HEK293 (cell line): ENCODE measurements around the gene DDRGK1.

Experiments
- CTCF ChIA-PET: fragments of 350-600 bp; formaldehyde crosslinking; extraction: SDS; loops from one replicate; lab custom pipeline; 2021; ENCODE audit warnings: antibody characterized with exemption; lab: Yijun Ruan, JAX
- POLR2A ChIA-PET: fragments of 300-600 bp; formaldehyde crosslinking; extraction: SDS; loops from one replicate; lab custom pipeline; 2020; ENCODE audit warnings: antibody characterized with exemption, inconsistent platforms; lab: Yijun Ruan, JAX
- H3K27ac ChIP-seq: fragments of 200-500 bp; sonication (Bioruptor generic); 2 replicates; pipeline ENCODE4 v1.5.1; 2014; ENCODE audit warnings: low read depth, low read length, control low read depth, inconsistent platforms; ENCODE audit errors: extremely low read depth
- H3K36me3 ChIP-seq, 2 experiments: fragments of 200-500 bp in 1 of 2; sonication (Bioruptor generic) in 1 of 2; 1 replicate in 1 of 2; 2 replicates in 1 of 2; pipeline ENCODE4 v1.5.1; 2014 to 2017; ENCODE audit warnings: inconsistent platforms in 2 of 2, low read length in 2 of 2; ENCODE audit not compliant: control insufficient read depth in 2 of 2, insufficient read depth in 1 of 2
- H3K4me1 ChIP-seq: fragments of 200-500 bp; sonication (Bioruptor generic); 2 replicates; pipeline ENCODE4 v1.5.1; 2014; ENCODE audit warnings: mild to moderate bottlenecking, low read length, inconsistent platforms; ENCODE audit not compliant: control insufficient read depth, insufficient read depth
- H3K4me3 ChIP-seq: 2 replicates; pipeline ENCODE4 v1.5.1; 2011; ENCODE audit warnings: low read depth, mild to moderate bottlenecking, control low read depth, low read length, moderate library complexity
- H3K9me3 ChIP-seq: fragments of 200-500 bp; sonication (Bioruptor generic); 2 replicates; pipeline ENCODE4 v1.5.1; 2014; ENCODE audit warnings: low read depth, low read length, inconsistent platforms; ENCODE audit not compliant: control insufficient read depth, insufficient read depth
- TCF7L2 ChIP-seq: IDR thresholded peaks from 2 replicates; pipeline ENCODE4 v1.6.1; 2011; ENCODE audit warnings: low read depth, mild to moderate bottlenecking, inconsistent platforms, low read length, moderate library complexity, borderline replicate concordance
- ZBTB17 ChIP-seq: fragments of 450-650 bp; formaldehyde crosslinking; IDR thresholded peaks from 2 replicates; pipeline ENCODE4 v1.5.1; 2016; ENCODE audit warnings: missing biosample characterization, missing genetic modification characterization
- ZNF157 ChIP-seq: fragments of 450-650 bp; formaldehyde crosslinking; IDR thresholded peaks from 2 replicates; pipeline ENCODE4 v1.5.1; 2016; ENCODE audit warnings: missing biosample characterization, missing genetic modification characterization
- ZNF23 ChIP-seq: fragments of 450-650 bp; formaldehyde crosslinking; IDR thresholded peaks from 2 replicates; pipeline ENCODE4 v1.5.1; 2016; ENCODE audit warnings: missing biosample characterization, missing genetic modification characterization, borderline replicate concordance
- ZNF530 ChIP-seq: fragments of 450-650 bp; formaldehyde crosslinking; IDR thresholded peaks from 2 replicates; pipeline ENCODE4 v1.5.1; 2016; ENCODE audit warnings: low read depth, missing biosample characterization, missing genetic modification characterization
- ZNF629 ChIP-seq: fragments of 450-650 bp; formaldehyde crosslinking; IDR thresholded peaks from 2 replicates; pipeline ENCODE4 v1.5.1; 2017; ENCODE audit warnings: missing biosample characterization, missing genetic modification characterization
- ZNF654 ChIP-seq: fragments of 450-650 bp; formaldehyde crosslinking; IDR thresholded peaks from 2 replicates; pipeline ENCODE4 v1.5.1; 2016; ENCODE audit warnings: low read depth, missing biosample characterization, missing genetic modification characterization
- ZNF76 ChIP-seq: fragments of 450-650 bp; formaldehyde crosslinking; IDR thresholded peaks from 2 replicates; pipeline ENCODE4; 2016; ENCODE audit warnings: low read depth, missing biosample characterization, missing genetic modification characterization, borderline replicate concordance
- ZNF777 ChIP-seq: fragments of 450-650 bp; formaldehyde crosslinking; IDR thresholded peaks from 2 replicates; pipeline ENCODE4 v1.5.1; 2017; ENCODE audit warnings: missing biosample characterization, missing genetic modification characterization, borderline replicate concordance
- TF ChIP-seq, protein P1 (sequence below): fragments of 450-650 bp; formaldehyde crosslinking; IDR thresholded peaks from 2 replicates; pipeline ENCODE4 v1.5.1; 2016; ENCODE audit warnings: missing biosample characterization, missing genetic modification characterization
- TF ChIP-seq, protein P2 (sequence below): fragments of 450-650 bp; formaldehyde crosslinking; IDR thresholded peaks from 2 replicates; pipeline ENCODE4 v1.5.1; 2016; ENCODE audit warnings: missing biosample characterization, missing genetic modification characterization
- TF ChIP-seq, protein P3 (sequence below): fragments of 450-650 bp; formaldehyde crosslinking; IDR thresholded peaks from 2 replicates; pipeline ENCODE4 v1.5.1; 2017; ENCODE audit warnings: missing biosample characterization, missing genetic modification characterization

Gene DDRGK1

DNA sequence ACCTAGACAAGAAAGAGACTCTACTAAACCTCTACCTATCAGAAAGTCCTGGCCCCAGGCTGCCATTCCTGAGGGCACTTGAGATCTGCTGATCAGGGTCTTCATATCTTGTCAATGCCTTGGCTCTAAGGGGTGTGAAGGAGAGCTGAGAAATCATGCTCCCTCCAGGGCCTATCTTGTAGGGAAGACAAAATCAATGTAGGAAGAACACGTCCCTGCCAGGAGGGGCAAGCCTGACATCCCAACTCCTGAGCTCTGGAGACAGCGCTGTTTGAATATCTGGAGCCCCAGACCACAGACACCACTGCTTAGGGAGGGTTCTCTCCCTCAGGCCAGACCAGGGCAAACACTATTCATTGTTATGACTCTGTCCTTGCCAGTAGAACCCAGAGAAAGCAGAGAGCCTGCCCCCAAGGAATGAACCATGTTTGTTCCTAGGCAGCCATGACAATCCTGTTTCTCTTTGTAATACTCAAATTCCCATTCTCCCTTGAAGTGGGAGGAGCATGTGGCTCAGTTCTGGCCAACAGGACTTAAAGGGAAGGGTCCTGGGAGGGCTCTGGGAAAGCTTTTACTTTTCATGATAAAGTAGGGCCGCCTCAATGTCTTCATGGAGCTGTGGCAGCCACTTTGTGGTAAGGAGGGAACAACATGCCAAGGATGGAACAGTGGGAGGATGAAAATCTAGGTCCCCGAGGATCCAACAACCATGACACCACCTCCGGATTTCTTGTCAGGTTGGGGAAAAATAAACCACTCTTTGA, 43.0 kb downstream of the DDRGK1 start (continued):
- TF ChIP-seq ZBTB17 (peak; percentile 83), ZNF629 (tag by site-specific recombination) (no peak)
- TF ChIP-seq, protein P1, sequence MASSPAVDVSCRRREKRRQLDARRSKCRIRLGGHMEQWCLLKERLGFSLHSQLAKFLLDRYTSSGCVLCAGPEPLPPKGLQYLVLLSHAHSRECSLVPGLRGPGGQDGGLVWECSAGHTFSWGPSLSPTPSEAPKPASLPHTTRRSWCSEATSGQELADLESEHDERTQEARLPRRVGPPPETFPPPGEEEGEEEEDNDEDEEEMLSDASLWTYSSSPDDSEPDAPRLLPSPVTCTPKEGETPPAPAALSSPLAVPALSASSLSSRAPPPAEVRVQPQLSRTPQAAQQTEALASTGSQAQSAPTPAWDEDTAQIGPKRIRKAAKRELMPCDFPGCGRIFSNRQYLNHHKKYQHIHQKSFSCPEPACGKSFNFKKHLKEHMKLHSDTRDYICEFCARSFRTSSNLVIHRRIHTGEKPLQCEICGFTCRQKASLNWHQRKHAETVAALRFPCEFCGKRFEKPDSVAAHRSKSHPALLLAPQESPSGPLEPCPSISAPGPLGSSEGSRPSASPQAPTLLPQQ (tag by site-specific recombination): no peak
- TF ChIP-seq, protein P2, sequence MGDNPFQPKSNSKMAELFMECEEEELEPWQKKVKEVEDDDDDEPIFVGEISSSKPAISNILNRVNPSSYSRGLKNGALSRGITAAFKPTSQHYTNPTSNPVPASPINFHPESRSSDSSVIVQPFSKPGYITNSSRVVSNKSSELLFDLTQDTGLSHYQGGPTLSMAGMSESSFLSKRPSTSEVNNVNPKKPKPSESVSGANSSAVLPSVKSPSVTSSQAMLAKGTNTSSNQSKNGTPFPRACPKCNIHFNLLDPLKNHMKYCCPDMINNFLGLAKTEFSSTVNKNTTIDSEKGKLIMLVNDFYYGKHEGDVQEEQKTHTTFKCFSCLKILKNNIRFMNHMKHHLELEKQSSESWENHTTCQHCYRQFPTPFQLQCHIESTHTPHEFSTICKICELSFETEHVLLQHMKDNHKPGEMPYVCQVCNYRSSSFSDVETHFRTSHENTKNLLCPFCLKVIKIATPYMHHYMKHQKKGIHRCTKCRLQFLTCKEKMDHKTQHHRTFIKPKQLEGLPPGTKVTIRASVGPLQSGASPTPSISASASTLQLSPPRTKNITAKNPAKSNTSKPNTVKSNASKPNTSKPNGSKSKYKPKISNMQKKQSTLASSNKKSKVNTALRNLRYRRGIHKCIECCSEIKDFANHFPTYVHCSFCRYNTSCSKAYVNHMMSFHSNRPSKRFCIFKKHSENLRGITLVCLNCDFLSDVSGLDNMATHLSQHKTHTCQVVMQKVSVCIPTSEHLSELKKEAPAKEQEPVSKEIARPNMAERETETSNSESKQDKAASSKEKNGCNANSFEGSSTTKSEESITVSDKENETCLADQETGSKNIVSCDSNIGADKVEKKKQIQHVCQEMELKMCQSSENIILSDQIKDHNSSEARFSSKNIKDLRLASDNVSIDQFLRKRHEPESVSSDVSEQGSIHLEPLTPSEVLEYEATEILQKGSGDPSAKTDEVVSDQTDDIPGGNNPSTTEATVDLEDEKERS: 0 out of 2 replicates have a peak, but pooled peaks have one; percentile 12

DNA sequence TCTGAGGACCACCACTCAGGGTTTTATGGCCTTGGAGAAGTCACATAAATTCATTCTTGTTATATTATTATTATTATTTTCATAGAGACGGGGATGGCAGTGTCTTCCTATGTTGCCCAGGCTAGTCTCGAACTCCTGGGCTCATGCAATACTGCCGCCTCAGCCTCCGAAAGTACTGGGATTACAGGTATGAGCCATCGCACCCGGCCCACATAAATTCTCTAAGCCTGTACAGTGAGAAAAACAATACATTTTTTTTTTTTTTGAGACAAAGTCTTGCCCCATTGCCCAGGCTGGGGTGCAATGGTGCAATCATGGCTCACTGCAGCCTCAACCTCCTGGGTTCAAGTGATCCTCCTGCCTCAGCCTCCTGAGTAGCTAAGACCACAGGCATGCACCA, 44.1 kb downstream of the DDRGK1 start:
- H3K4me3 ChIP-seq: no peak overlapping the region; the same call in 1 of the 2 replicates
- no peaks in the 10 kb centered on the region for H3K9me3 ChIP-seq
- peaks cover 15 to 19% of the 10 kb centered on the region in 2 experiments; a peak in 2 of 3 replicates for H3K36me3 ChIP-seq
- CTCF ChIA-PET: interaction anchor here (0.6 kb wide), 1 partner anchor 671 kb away, joined by 3 read pairs; no protein-coding TSS in a partner anchor
- peaks cover 11% of the 10 kb centered on the region for H3K4me1 ChIP-seq
- H3K27ac ChIP-seq: no peak overlapping the region
- POLR2A ChIA-PET: interaction anchor here (0.6 to 2.5 kb wide), 11 partner anchors 8 to 247 kb away, joined by 3 to 14 read pairs (median 6); partner anchors contain the start of genes DNAAF9, ITPA and LZTS3
- no peak for TF ChIP-seq TCF7L2

DNA sequence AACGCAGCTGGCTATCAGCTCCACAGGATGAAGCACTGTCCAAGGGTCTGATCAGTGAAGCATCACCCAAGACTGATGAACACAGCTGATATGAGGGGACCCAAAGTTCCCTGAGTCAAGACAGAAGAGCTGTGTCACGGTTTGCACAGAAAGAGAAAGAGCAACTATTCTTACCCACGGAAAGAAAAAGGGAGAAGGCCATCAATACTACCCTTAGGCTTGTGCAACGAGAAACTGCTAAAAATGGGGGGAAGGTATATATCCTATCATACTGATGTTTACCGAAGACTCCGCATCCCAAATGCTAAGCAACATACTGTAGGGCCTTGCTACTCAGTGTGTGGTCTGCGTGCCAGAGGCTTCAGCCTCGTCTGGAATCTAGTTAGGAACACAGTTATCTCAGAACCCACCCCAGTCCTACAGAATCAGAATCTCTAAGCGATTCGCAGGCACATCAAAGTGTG, 45.5 kb downstream of the DDRGK1 start:
- H3K4me3 ChIP-seq: peak overlapping the region; percentile 92
- TF ChIP-seq, protein P3, sequence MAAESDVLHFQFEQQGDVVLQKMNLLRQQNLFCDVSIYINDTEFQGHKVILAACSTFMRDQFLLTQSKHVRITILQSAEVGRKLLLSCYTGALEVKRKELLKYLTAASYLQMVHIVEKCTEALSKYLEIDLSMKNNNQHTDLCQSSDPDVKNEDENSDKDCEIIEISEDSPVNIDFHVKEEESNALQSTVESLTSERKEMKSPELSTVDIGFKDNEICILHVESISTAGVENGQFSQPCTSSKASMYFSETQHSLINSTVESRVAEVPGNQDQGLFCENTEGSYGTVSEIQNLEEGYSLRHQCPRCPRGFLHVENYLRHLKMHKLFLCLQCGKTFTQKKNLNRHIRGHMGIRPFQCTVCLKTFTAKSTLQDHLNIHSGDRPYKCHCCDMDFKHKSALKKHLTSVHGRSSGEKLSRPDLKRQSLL (tag by site-specific recombination): no peak
- peak; percentile 31; the same call in 1 of the 2 replicates for TF ChIP-seq ZNF76 (tag by site-specific recombination)
- TF ChIP-seq ZNF157 (tag by site-specific recombination): no peak
- 0 out of 2 replicates have a peak, but pooled peaks have one; percentile 2 for TF ChIP-seq ZNF654 (tag by site-specific recombination)
- no peak for TF ChIP-seq ZNF777
- TF ChIP-seq ZNF23: no peak
- TF ChIP-seq ZNF530 (tag by site-specific recombination): no peak
- POLR2A ChIA-PET: interaction anchor here (0.6 to 2.5 kb wide), 11 partner anchors 8 to 443 kb away, joined by 3 to 14 read pairs (median 6); partner anchors contain the start of genes ITPA and LZTS3
- no peaks in the 10 kb centered on the region for H3K9me3 ChIP-seq
- H3K36me3 ChIP-seq: peaks cover 27 to 28% of the 10 kb centered on the region in 2 experiments; a peak in 2 of 3 replicates
- peaks cover 11% of the 10 kb centered on the region for H3K4me1 ChIP-seq
- CTCF ChIA-PET: interaction anchor here (0.6 kb wide), 2 partner anchors 58 to 99 kb away, joined by 3 to 5 read pairs; no protein-coding TSS in a partner anchor
- peak overlapping the region; percentile 85 for H3K27ac ChIP-seq
